BJ (cell line): Measurements from ENCODE around the gene SIVA1. TPM values are rescaled to one million over a fixed set of nuclear protein-coding genes. Genes with fewer than 3 reads are reported as not detected.

Experiments used
- CTCF ChIA-PET: fragments of 350-600 bp; formaldehyde crosslinking; extraction: SDS; loops from one replicate; lab custom pipeline; 2021; ENCODE audit warnings: antibody characterized with exemption, inconsistent platforms; lab: Yijun Ruan, JAX
- POLR2A ChIA-PET: fragments of 300-600 bp; sonication (Branson Sonifier 250); formaldehyde crosslinking; extraction: SDS; loops from one replicate; lab custom pipeline; 2021; ENCODE audit warnings: antibody characterized with exemption; lab: Charles Lee
- DNase-seq: peaks from one replicate; pipeline ENCODE4 v3.0.0-alpha.2; 2011; ENCODE audit warnings: low read depth
- H3K27me3 ChIP-seq: 2 replicates; pipeline ENCODE4 v1.6.0; 2011; ENCODE audit warnings: low read length; ENCODE audit not compliant: control insufficient read depth, insufficient read depth
- H3K36me3 ChIP-seq: 2 replicates; pipeline ENCODE4 v1.5.1; 2011; ENCODE audit warnings: low read length; ENCODE audit not compliant: control insufficient read depth, insufficient read depth
- H3K4me3 ChIP-seq: 2 replicates; pipeline ENCODE4 v1.5.1; 2011; ENCODE audit warnings: low read depth, mild to moderate bottlenecking, control low read depth, low read length
- polyA plus RNA-seq: library from polyadenylated mRNA; depleted of rRNA; stranded (reverse); fragments of >200 nt; gene quantifications from 2 replicates; pipeline ENCODE4 v1.2.3, GENCODE V29; 2011; rRNA removed
- TF ChIP-seq, protein P1 (sequence below): IDR thresholded peaks from 2 replicates; pipeline ENCODE4 v1.5.1; 2011; ENCODE audit warnings: low read depth, mild to moderate bottlenecking, control low read depth, inconsistent platforms, low read length, moderate library complexity; ENCODE audit not compliant: insufficient read depth

The SIVA1 gene
- polyA plus RNA-seq, 1 experiment = 116 TPM

DNA sequence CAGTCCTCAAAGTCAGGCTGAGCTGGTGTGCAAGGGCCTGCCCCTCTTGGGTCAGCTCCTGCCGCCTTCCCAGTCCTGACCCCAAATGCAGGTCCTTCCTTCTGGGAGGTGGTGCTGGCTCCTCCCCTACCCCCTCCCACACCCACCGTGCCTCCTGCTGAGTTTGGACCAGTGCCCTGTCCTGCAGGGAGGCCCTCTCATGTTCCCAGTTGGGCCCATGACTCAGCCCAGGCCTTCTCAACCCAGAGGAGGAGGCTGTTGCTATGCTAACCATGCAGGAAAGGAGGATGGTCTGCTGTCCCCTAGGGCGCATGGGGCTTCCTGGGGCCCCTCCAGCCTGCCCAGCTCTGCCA is 52.4 kb downstream of the SIVA1 start:
- CTCF ChIA-PET = interaction anchor here (0.6 to 1.3 kb wide), 5 partner anchors 22 to 377 kb away, joined by 3 to 4 read pairs (median 3); no protein-coding TSS in a partner anchor
- POLR2A ChIA-PET = no interaction called here
- H3K27me3 ChIP-seq = no peaks in the 10 kb centered on the region
- H3K36me3 ChIP-seq = peaks cover 1% of the 10 kb centered on the region; the same call in 1 of the 2 replicates
- DNase-seq = no peak
- H3K4me3 ChIP-seq = no peak overlapping the region
- TF ChIP-seq, protein P1, sequence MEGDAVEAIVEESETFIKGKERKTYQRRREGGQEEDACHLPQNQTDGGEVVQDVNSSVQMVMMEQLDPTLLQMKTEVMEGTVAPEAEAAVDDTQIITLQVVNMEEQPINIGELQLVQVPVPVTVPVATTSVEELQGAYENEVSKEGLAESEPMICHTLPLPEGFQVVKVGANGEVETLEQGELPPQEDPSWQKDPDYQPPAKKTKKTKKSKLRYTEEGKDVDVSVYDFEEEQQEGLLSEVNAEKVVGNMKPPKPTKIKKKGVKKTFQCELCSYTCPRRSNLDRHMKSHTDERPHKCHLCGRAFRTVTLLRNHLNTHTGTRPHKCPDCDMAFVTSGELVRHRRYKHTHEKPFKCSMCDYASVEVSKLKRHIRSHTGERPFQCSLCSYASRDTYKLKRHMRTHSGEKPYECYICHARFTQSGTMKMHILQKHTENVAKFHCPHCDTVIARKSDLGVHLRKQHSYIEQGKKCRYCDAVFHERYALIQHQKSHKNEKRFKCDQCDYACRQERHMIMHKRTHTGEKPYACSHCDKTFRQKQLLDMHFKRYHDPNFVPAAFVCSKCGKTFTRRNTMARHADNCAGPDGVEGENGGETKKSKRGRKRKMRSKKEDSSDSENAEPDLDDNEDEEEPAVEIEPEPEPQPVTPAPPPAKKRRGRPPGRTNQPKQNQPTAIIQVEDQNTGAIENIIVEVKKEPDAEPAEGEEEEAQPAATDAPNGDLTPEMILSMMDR = no peak

DNA sequence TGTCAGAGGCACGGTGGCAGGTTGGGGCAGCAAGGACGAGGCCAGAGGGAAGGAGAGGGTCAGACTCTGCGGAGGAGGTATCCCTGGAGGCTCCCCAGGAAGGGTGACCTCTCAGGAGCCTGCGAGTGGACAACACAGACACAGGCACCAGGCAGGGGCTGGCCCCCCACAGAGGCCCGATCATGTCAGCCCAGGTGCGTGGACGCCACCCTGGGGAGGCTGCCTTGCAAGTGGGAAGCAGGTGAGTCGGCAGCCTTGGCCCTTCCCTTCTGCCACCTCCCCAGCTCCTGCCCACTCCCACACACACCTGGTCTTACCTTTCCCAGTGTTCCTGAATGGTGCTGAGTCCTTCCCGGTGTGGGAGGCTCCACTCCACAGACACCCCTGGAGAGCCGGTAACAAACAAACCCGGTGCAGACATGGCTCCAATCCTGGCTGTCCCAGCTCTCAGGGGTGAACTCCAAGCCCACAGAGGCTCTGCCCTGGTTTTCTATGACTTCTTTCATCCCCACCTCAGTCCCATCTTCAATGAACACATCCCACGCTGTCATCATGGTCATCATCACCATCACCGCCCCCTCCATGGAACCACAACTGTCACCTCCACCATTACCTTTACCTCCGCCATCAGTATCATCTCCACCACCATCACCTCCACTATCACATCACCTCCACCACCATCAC is 53.1 kb downstream of the SIVA1 start:
- ChIA-PET POLR2A (no interaction called here), CTCF (interaction anchor here (0.6 to 1.3 kb wide), 5 partner anchors 21 to 377 kb away, joined by 3 to 4 read pairs (median 3); no protein-coding TSS in a partner anchor)
- TF ChIP-seq, protein P1 = no peak
- Histone ChIP-seq H3K27me3 (no peaks in the 10 kb centered on the region), H3K4me3 (no peak overlapping the region), H3K36me3 (peaks cover 1% of the 10 kb centered on the region; the same call in 1 of the 2 replicates)
- DNase-seq = no peak

DNA sequence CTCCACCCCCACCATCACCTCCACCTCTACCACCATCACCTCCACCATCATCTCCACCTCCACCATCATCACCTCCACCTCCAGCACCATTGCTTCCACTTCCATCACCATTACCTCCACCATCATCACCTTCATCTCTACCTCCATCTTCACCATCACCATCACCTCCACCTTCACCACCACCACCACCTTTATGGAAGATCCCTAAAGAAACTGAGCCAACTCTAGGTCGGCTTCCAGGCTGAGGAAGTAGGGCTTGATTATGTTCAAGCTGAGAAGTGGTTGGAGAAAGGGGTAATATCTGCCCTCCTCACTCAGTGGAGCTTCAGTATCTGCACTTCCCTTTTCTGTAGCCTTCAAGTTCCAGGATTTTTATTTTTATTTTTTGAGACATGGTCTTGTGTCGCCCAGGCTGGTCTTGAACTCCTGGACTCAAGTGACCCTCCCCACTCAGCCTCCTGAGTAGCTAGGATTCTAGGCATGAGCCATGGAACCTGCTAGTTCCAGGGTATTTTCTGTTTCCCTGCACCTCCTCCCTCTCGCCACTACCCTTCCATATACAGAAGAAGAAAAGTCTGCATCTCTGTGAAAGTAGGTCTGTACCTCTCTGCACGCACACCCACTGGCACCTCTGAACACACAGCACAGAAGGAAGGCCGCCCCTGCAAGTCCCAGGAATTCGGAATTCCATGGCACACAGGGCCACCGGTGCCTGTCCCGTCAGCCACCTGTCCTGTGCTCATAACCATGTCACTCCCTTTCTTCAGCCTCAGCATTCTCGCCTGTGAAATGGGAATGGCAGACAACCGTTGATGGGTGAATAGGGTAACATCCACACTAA is 53.9 kb downstream of the SIVA1 start:
- no peak overlapping the region for H3K4me3 ChIP-seq
- peaks cover 1% of the 10 kb centered on the region; the same call in 1 of the 2 replicates for H3K36me3 ChIP-seq
- TF ChIP-seq, protein P1 = no peak
- H3K27me3 ChIP-seq = no peaks in the 10 kb centered on the region
- ChIA-PET CTCF (no interaction called here), POLR2A (no interaction called here)
- DNase-seq = no peak

DNA sequence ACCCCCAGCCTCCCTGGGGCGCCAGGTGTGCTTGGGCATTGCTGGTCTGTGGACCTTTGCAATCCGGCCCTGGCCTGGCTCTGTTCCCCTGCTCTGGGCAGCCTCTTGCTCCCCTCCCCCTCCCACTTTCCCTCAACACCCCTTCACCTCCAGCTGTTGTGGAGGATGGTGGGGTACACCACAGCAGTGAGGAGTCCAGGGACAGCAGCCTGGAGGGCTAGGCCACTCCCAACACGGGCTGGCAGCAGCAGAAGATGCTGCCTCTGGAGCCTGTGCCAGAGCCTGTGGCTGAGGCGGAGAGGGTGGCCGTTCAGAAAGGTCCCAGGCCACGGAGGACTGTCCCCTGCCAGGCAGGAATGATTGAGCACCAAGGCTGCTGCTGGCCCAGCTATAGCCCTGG is 55.5 kb downstream of the SIVA1 start:
- POLR2A ChIA-PET = no interaction called here
- TF ChIP-seq, protein P1 = no peak

More for the DNA sequence above, 55.5 kb downstream of the SIVA1 start:
- CTCF ChIA-PET = no interaction called here
- Histone ChIP-seq H3K36me3 (no peaks in the 10 kb centered on the region), H3K27me3 (no peaks in the 10 kb centered on the region), H3K4me3 (no peak overlapping the region)
- no peak for DNase-seq

Other genes starting within 250 kb of the SIVA1 start
- not detected in 2 replicates for gene C14orf180, start 173.4 kb upstream of the SIVA1 start, polyA plus RNA-seq
- 0.09 TPM in 1 of 2 replicates, not detected in the other for gene TMEM179, start 148.4 kb upstream of the SIVA1 start, polyA plus RNA-seq
- 20.0 and 39.9 TPM in 2 replicates for gene INF2, start 63.5 kb upstream of the SIVA1 start, polyA plus RNA-seq
- gene ADSS1, start 28.9 kb upstream of the SIVA1 start, polyA plus RNA-seq = 2.9 and 4.5 TPM in 2 replicates
- 152 and 226 TPM in 2 replicates for gene AKT1, start 42.6 kb downstream of the SIVA1 start, polyA plus RNA-seq
- 1.9 and 2.7 TPM in 2 replicates for gene ZBTB42, start 48.0 kb downstream of the SIVA1 start, polyA plus RNA-seq
- 5.4 and 8.0 TPM in 2 replicates for gene CEP170B, start 112.1 kb downstream of the SIVA1 start, polyA plus RNA-seq
- gene PLD4, start 171.7 kb downstream of the SIVA1 start, polyA plus RNA-seq = 0.02 and 0.05 TPM in 2 replicates
- 6.5 and 6.6 TPM in 2 replicates for gene AHNAK2, start 225.2 kb downstream of the SIVA1 start, polyA plus RNA-seq
- gene CLBA1, start 232.6 kb downstream of the SIVA1 start, polyA plus RNA-seq = 4.5 and 5.9 TPM in 2 replicates